ENCODE measurements around the gene SLC25A11. TPM values are rescaled to one million over a fixed set of nuclear protein-coding genes. Genes with fewer than 3 reads are reported as not detected.

Gene SLC25A11
- total and polyA plus RNA-seq, 8 donors: 25.2 to 73.5 (median 42.1) TPM

DNA sequence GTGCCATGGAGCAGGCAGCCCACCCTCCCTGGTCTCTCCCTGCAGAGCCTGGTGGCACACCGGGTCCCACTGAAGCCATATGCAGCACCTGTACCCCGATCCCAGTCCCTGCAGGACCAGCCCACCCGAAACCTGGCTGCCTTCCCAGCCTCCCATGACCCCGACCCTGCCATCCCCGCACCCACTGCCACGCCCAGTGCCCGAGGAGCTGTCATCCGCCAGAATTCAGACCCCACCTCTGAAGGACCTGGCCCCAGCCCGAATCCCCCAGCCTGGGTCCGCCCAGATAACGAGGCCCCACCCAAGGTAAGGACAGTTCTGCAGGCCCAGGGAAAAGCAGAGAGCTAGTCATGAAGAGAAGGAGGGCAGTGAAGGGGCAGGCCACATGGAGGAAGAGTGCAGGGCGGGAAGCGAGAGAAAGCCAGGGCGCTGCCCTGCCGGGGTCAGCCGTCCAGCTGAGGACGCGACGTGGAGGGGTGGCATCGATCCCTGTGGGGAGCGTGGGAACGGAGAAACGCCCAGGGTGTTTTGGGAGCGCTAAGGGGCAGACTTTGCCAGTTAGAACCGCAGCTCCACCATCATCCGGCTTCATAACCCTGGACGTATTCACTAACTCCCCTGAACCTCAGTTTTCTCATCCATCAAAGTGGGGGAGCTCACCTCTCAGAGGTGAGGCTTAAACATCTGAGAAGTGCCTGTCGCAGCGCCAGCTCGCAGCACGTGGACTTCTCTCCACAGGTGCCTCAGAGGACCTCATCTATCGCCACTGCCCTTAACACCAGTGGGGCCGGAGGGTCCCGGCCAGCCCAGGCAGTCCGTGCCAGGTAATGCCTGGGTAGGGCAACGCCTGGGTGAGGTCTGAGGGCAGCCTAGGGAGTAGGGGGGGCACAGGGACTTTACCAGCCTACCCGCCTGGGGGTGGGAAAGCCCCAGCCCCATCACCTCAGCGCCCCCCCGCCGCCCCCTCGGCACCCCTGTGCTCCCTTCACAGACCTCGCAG lies 48.1 kb downstream of the SLC25A11 start:
- H3K4me3 ChIP-seq: no peak overlapping the region
- H3K4me1 ChIP-seq: no peaks in the 10 kb centered on the region
- 89 to 93% (median 90%) methylated on average over 35 to 42 of the region's 42 CpGs for WGBS, 5 donors
- TF ChIP-seq, protein P1, sequence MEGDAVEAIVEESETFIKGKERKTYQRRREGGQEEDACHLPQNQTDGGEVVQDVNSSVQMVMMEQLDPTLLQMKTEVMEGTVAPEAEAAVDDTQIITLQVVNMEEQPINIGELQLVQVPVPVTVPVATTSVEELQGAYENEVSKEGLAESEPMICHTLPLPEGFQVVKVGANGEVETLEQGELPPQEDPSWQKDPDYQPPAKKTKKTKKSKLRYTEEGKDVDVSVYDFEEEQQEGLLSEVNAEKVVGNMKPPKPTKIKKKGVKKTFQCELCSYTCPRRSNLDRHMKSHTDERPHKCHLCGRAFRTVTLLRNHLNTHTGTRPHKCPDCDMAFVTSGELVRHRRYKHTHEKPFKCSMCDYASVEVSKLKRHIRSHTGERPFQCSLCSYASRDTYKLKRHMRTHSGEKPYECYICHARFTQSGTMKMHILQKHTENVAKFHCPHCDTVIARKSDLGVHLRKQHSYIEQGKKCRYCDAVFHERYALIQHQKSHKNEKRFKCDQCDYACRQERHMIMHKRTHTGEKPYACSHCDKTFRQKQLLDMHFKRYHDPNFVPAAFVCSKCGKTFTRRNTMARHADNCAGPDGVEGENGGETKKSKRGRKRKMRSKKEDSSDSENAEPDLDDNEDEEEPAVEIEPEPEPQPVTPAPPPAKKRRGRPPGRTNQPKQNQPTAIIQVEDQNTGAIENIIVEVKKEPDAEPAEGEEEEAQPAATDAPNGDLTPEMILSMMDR (IDR thresholded peaks at IDR 0.05): no peak
- TF ChIP-seq EP300 (IDR thresholded peaks at IDR 0.05) (no peak), POLR2A (IDR thresholded peaks at IDR 0.05) (no peak), POLR2AphosphoS5 (IDR thresholded peaks at IDR 0.05) (no peak)
- H3K36me3 ChIP-seq: peaks cover 81 to 100% (median 94%) of the 10 kb centered on the region in 4 donors
- DNase-seq: no peak
- no peaks in the 10 kb centered on the region for H3K9me3 ChIP-seq
- no peak overlapping the region for H3K27ac ChIP-seq
- H3K27me3 ChIP-seq: no peaks in the 10 kb centered on the region
- intact Hi-C loops (cut with DNase I; ENCODE audit: low total_unique reads): loop anchor here (10.0 kb wide), 1 partner anchor 157 kb away; the partner anchor contains the start of genes CXCL16, MED11 and ZMYND15

DNA sequence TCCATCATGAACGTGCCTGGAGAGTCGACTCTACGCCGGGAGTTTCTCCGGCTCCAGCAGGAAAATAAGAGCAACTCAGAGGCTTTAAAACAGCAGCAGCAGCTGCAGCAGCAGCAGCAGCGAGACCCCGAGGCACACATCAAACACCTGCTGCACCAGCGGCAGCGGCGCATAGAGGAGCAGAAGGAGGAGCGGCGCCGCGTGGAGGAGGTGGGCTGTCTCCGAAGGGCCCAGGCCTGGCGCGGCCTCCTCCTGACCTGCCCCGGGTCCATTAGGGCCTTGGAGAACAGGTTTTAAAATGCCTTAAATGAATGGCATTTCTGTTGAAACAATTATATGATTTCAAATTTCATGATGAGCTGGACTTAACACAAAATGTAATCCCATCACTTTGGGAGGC lies 52.3 kb downstream of the SLC25A11 start:
- H3K4me3 ChIP-seq: no peak overlapping the region
- H3K36me3 ChIP-seq: peaks cover 69 to 98% (median 83%) of the 10 kb centered on the region in 4 donors
- H3K9me3 ChIP-seq: no peaks in the 10 kb centered on the region
- WGBS, 5 donors: 88 to 94% (median 92%) methylated on average over 18 of the region's 18 CpGs
- intact Hi-C loops (cut with DNase I; ENCODE audit: low total_unique reads): no loop called here
- H3K27ac ChIP-seq: no peak overlapping the region
- DNase-seq: no peak
- H3K4me1 ChIP-seq: no peaks in the 10 kb centered on the region
- H3K27me3 ChIP-seq: no peaks in the 10 kb centered on the region
- TF ChIP-seq POLR2A (IDR thresholded peaks at IDR 0.05): no peak
- no peak for TF ChIP-seq EP300 (IDR thresholded peaks at IDR 0.05)
- TF ChIP-seq, protein P1 (IDR thresholded peaks at IDR 0.05): no peak
- TF ChIP-seq POLR2AphosphoS5 (IDR thresholded peaks at IDR 0.05): no peak

Small RNA genes within 50 kb of the gene (small RNA-seq; reads per million reads assigned to genes)
- gene MIR6864 (0 to 0.27 (median 0) reads per million in 4 donors), gene MIR6865 (0 to 1.6 (median 0) reads per million in 4 donors)

Other genes starting within 250 kb of the SLC25A11 start
- 10 to 100 TPM in 4 of 5 donors, 1 to 10 TPM in 1; 8.0 to 75.6 (median 22.4) TPM for gene PELP1, start 235.9 kb downstream of the SLC25A11 start, total RNA-seq
- 10 to 100 TPM; 13.1 to 21.7 (median 21.1) TPM for gene PELP1, start 235.9 kb downstream of the SLC25A11 start, polyA plus RNA-seq
- 100 to 1,000 TPM in 1 of 5 donors, 10 to 100 TPM in 4; 18.7 to 157 (median 36.6) TPM for gene ARRB2, start 229.4 kb downstream of the SLC25A11 start, total RNA-seq
- gene ARRB2, start 229.4 kb downstream of the SLC25A11 start, polyA plus RNA-seq: 10 to 100 TPM; 22.2 to 42.6 (median 39.3) TPM
- 10 to 100 TPM in 3 of 5 donors, 1 to 10 TPM in 2; 3.8 to 81.7 (median 22.0) TPM for gene MED11, start 208.6 kb downstream of the SLC25A11 start, total RNA-seq
- 10 to 100 TPM; 42.2 to 49.9 (median 42.4) TPM for gene MED11, start 208.6 kb downstream of the SLC25A11 start, polyA plus RNA-seq
- gene ZMYND15, start 200.2 kb downstream of the SLC25A11 start, total RNA-seq: 1 to 10 TPM in 2 of 5 donors, under 1 TPM in 1, not detected in 2; 0.43 to 3.1 (median 1.5) TPM
- 1 to 10 TPM in 2 of 3 donors, not detected in 1; 1.8 to 3.2 TPM for gene ZMYND15, start 200.2 kb downstream of the SLC25A11 start, polyA plus RNA-seq
- gene CXCL16, start 200.1 kb downstream of the SLC25A11 start, total RNA-seq: 10 to 100 TPM; 17.4 to 47.4 (median 30.9) TPM
- gene CXCL16, start 200.1 kb downstream of the SLC25A11 start, polyA plus RNA-seq: 10 to 100 TPM; 13.7 to 37.6 (median 26.6) TPM
- 100 to 1,000 TPM in 1 of 5 donors, 1 to 10 TPM in 2, not detected in 2; 6.7 to 199 (median 9.5) TPM for gene TM4SF5, start 168.2 kb downstream of the SLC25A11 start, total RNA-seq
- 1 to 10 TPM; 2.3 to 9.1 (median 6.1) TPM for gene TM4SF5, start 168.2 kb downstream of the SLC25A11 start, polyA plus RNA-seq
- gene VMO1, start 153.7 kb downstream of the SLC25A11 start, total RNA-seq: 1 to 10 TPM in 2 of 5 donors, not detected in 3; 1.5 to 2.3 TPM
- gene VMO1, start 153.7 kb downstream of the SLC25A11 start, polyA plus RNA-seq: 1 to 10 TPM; 1.4 to 3.0 (median 2.7) TPM
- gene GLTPD2, start 151.1 kb downstream of the SLC25A11 start, total RNA-seq: not detected
- under 1 TPM in 1 of 3 donors, not detected in 2; 0.15 TPM for gene GLTPD2, start 151.1 kb downstream of the SLC25A11 start, polyA plus RNA-seq
- gene PSMB6, start 143.9 kb downstream of the SLC25A11 start, total RNA-seq: 100 to 1,000 TPM in 2 of 5 donors, 10 to 100 TPM in 3; 60.2 to 118 (median 80.5) TPM
- gene PSMB6, start 143.9 kb downstream of the SLC25A11 start, polyA plus RNA-seq: 100 to 1,000 TPM; 187 to 200 (median 187) TPM
- gene PLD2, start 132.9 kb downstream of the SLC25A11 start, total RNA-seq: 100 to 1,000 TPM in 2 of 5 donors, 10 to 100 TPM in 3; 14.5 to 123 (median 34.1) TPM
- gene PLD2, start 132.9 kb downstream of the SLC25A11 start, polyA plus RNA-seq: 10 to 100 TPM; 10.3 to 28.7 (median 10.8) TPM
- 100 to 1,000 TPM in 1 of 5 donors, 10 to 100 TPM in 4; 40.9 to 230 (median 49.6) TPM for gene MINK1, start 106.7 kb downstream of the SLC25A11 start, total RNA-seq
- gene MINK1, start 106.7 kb downstream of the SLC25A11 start, polyA plus RNA-seq: 10 to 100 TPM; 24.6 to 57.1 (median 29.8) TPM
- gene C17orf107, start 40.5 kb downstream of the SLC25A11 start, total RNA-seq: 1 to 10 TPM in 4 of 5 donors, not detected in 1; 1.4 to 6.6 (median 2.9) TPM
- gene C17orf107, start 40.5 kb downstream of the SLC25A11 start, polyA plus RNA-seq: 1 to 10 TPM in 2 of 3 donors, under 1 TPM in 1; 0.75 to 3.2 (median 2.4) TPM
- gene CHRNE, start 36.9 kb downstream of the SLC25A11 start, total RNA-seq: 1 to 10 TPM in 1 of 5 donors, under 1 TPM in 1, not detected in 3; 0.45 to 2.0 TPM
- gene CHRNE, start 36.9 kb downstream of the SLC25A11 start, polyA plus RNA-seq: 1 to 10 TPM in 1 of 3 donors, under 1 TPM in 2; 0.43 to 1.2 (median 0.93) TPM
- not detected for gene GP1BA, start 7.8 kb downstream of the SLC25A11 start, total RNA-seq
- under 1 TPM in 1 of 3 donors, not detected in 2; 0.05 TPM for gene GP1BA, start 7.8 kb downstream of the SLC25A11 start, polyA plus RNA-seq
- gene RNF167, start 222 bp upstream of the SLC25A11 start, total RNA-seq: 10 to 100 TPM in 4 of 5 donors, 1 to 10 TPM in 1; 8.8 to 57.1 (median 33.9) TPM
- 100 to 1,000 TPM in 2 of 3 donors, 10 to 100 TPM in 1; 73.3 to 134 (median 112) TPM for gene RNF167, start 222 bp upstream of the SLC25A11 start, polyA plus RNA-seq
- gene PFN1, start 8.5 kb upstream of the SLC25A11 start, total RNA-seq: 100 to 1,000 TPM; 218 to 690 (median 514) TPM
- 100 to 1,000 TPM; 587 to 789 (median 610) TPM for gene PFN1, start 8.5 kb upstream of the SLC25A11 start, polyA plus RNA-seq
- 10 to 100 TPM in 1 of 5 donors, 1 to 10 TPM in 3, not detected in 1; 1.8 to 12.1 (median 5.8) TPM for gene ENO3, start 11.1 kb upstream of the SLC25A11 start, total RNA-seq
- 10 to 100 TPM in 1 of 3 donors, 1 to 10 TPM in 2; 6.6 to 11.3 (median 10.0) TPM for gene ENO3, start 11.1 kb upstream of the SLC25A11 start, polyA plus RNA-seq
- gene SPAG7, start 27.8 kb upstream of the SLC25A11 start, total RNA-seq: 100 to 1,000 TPM in 1 of 5 donors, 10 to 100 TPM in 4; 17.5 to 133 (median 51.8) TPM
- 10 to 100 TPM; 76.4 to 85.8 (median 78.5) TPM for gene SPAG7, start 27.8 kb upstream of the SLC25A11 start, polyA plus RNA-seq
- 100 to 1,000 TPM in 2 of 5 donors, 10 to 100 TPM in 2, 1 to 10 TPM in 1; 8.1 to 202 (median 82.1) TPM for gene CAMTA2, start 47.6 kb upstream of the SLC25A11 start, total RNA-seq
- gene CAMTA2, start 47.6 kb upstream of the SLC25A11 start, polyA plus RNA-seq: 10 to 100 TPM; 28.0 to 52.7 (median 41.4) TPM
- 1 to 10 TPM in 2 of 5 donors, not detected in 3; 1.3 to 6.1 TPM for gene INCA1, start 57.5 kb upstream of the SLC25A11 start, total RNA-seq
- gene INCA1, start 57.5 kb upstream of the SLC25A11 start, polyA plus RNA-seq: 1 to 10 TPM; 1.4 to 2.7 (median 1.6) TPM
- 100 to 1,000 TPM in 2 of 5 donors, 10 to 100 TPM in 3; 47.5 to 334 (median 94.8) TPM for gene KIF1C, start 57.9 kb upstream of the SLC25A11 start, total RNA-seq
- gene KIF1C, start 57.9 kb upstream of the SLC25A11 start, polyA plus RNA-seq: 100 to 1,000 TPM in 1 of 3 donors, 10 to 100 TPM in 2; 33.4 to 130 (median 70.3) TPM
- not detected for gene SLC52A1, start 95.4 kb upstream of the SLC25A11 start, total RNA-seq
- 1 to 10 TPM in 1 of 3 donors, not detected in 2; 1.0 TPM for gene SLC52A1, start 95.4 kb upstream of the SLC25A11 start, polyA plus RNA-seq
- gene ZFP3, start 138.4 kb upstream of the SLC25A11 start, total RNA-seq: 10 to 100 TPM in 1 of 5 donors, 1 to 10 TPM in 4; 2.9 to 15.2 (median 6.6) TPM
- 1 to 10 TPM; 1.7 to 2.6 (median 1.7) TPM for gene ZFP3, start 138.4 kb upstream of the SLC25A11 start, polyA plus RNA-seq
- gene ZNF232, start 171.8 kb upstream of the SLC25A11 start, total RNA-seq: 1 to 10 TPM in 4 of 5 donors, under 1 TPM in 1; 0.58 to 8.0 (median 7.5) TPM
- 10 to 100 TPM in 1 of 3 donors, 1 to 10 TPM in 2; 6.9 to 11.8 (median 7.0) TPM for gene ZNF232, start 171.8 kb upstream of the SLC25A11 start, polyA plus RNA-seq
- gene USP6, start 176.0 kb upstream of the SLC25A11 start, total RNA-seq: under 1 TPM in 2 of 5 donors, not detected in 3; 0.18 to 0.45 TPM
- under 1 TPM in 1 of 3 donors, not detected in 2; 0.05 TPM for gene USP6, start 176.0 kb upstream of the SLC25A11 start, polyA plus RNA-seq

Data from stomach (tissue), 9 donors.